OCI-LY7 (cell line): ENCODE results near the gene TUBGCP6. TPM values are rescaled to one million over a fixed set of nuclear protein-coding genes. Genes with fewer than 3 reads are reported as not detected.
A peak's percentile ranks its signal among the peaks of the same experiment; 100 is the strongest.

Source experiments
- BruUV-seq: library from RNA; stranded (reverse); fragments of 400-500 nt; replicated peaks from 2 replicates; lab custom pipeline; 2021; lab: Mats Ljungman, UMichigan
- CTCF ChIA-PET: fragments of 300-600 bp; sonication (Branson Sonifier 250); formaldehyde crosslinking; loops from one replicate; lab custom pipeline; 2022; ENCODE audit warnings: antibody characterized with exemption; ENCODE audit not compliant: unreplicated experiment; lab: Charles Lee
- POLR2A ChIA-PET: fragments of 300-600 bp; sonication (Branson Sonifier 250); formaldehyde crosslinking; loops from one replicate; lab custom pipeline; 2022; ENCODE audit warnings: antibody characterized with exemption; lab: Charles Lee
- DNase-seq: peaks from one replicate; pipeline ENCODE4 v3.0.0-alpha.2; 2015; ENCODE audit warnings: low spot score
- H2AFZ ChIP-seq: fragments of 200-600 bp; sonication (generic), shearing (Covaris generic); 2 replicates; pipeline ENCODE4 v1.6.1; 2014; ENCODE audit warnings: mild to moderate bottlenecking, antibody characterized with exemption, low read length, moderate library complexity
- H3K27ac ChIP-seq: fragments of 200-600 bp; sonication (generic); 2 replicates; pipeline ENCODE4 v1.5.1; 2014; ENCODE audit warnings: mixed run types, low read depth, mild to moderate bottlenecking, moderate library complexity, low read length, inconsistent platforms; ENCODE audit not compliant: poor library complexity, severe bottlenecking
- H3K36me3 ChIP-seq: fragments of 200-600 bp; sonication (generic); 2 replicates; pipeline ENCODE4 v1.6.1; 2014; ENCODE audit warnings: mild to moderate bottlenecking, antibody characterized with exemption, low read length, moderate library complexity, mixed read lengths; ENCODE audit not compliant: insufficient read depth
- H3K4me1 ChIP-seq: fragments of 200-600 bp; sonication (generic); 2 replicates; pipeline ENCODE4 v1.5.1; 2014; ENCODE audit warnings: mild to moderate bottlenecking, low read length; ENCODE audit not compliant: insufficient read depth, poor library complexity, severe bottlenecking
- H3K4me2 ChIP-seq: fragments of 200-600 bp; sonication (generic); 2 replicates; pipeline ENCODE4 v1.6.1; 2014; ENCODE audit warnings: mild to moderate bottlenecking, low read length
- H3K4me3 ChIP-seq: fragments of 200-600 bp; sonication (generic); 2 replicates; pipeline ENCODE4 v1.5.1; 2014; ENCODE audit warnings: mild to moderate bottlenecking, low read depth, low read length; ENCODE audit not compliant: poor library complexity, severe bottlenecking
- H3K79me2 ChIP-seq: fragments of 200-600 bp; sonication (generic); 2 replicates; pipeline ENCODE4 v1.6.1; 2016; ENCODE audit warnings: low read depth, mild to moderate bottlenecking, low read length, moderate library complexity, mixed read lengths; ENCODE audit not compliant: insufficient read depth
- H3K9me2 ChIP-seq: fragments of 200-600 bp; sonication (generic); 2 replicates; pipeline ENCODE4 v1.6.1; 2016; ENCODE audit warnings: mild to moderate bottlenecking, low read length, mixed read lengths; ENCODE audit not compliant: insufficient read depth
- H3K9me3 ChIP-seq: fragments of 200-600 bp; sonication (generic); 2 replicates; pipeline ENCODE4 v1.6.1; 2014; ENCODE audit warnings: mild to moderate bottlenecking, mixed run types, low read length, mixed read lengths
- H4K20me1 ChIP-seq: fragments of 200-600 bp; sonication (generic); 2 replicates; pipeline ENCODE4 v1.6.1; 2014; ENCODE audit warnings: mild to moderate bottlenecking, antibody characterized with exemption, low read length, moderate library complexity, mixed read lengths; ENCODE audit not compliant: insufficient read depth
- CTCF ChIP-seq: fragments of 200-600 bp; sonication (generic); conservative IDR thresholded peaks from 2 replicates; pipeline ENCODE4 v1.5.1; 2014; ENCODE audit warnings: mild to moderate bottlenecking, antibody characterized with exemption, low read length, moderate library complexity, mixed read lengths
- EZH2phosphoT487 ChIP-seq: fragments of 200-600 bp; sonication (generic); IDR thresholded peaks from 2 replicates; pipeline ENCODE4 v1.6.1; 2018; ENCODE audit warnings: low read depth, borderline replicate concordance, mild to moderate bottlenecking, mixed run types, antibody characterized with exemption, low read length, moderate library complexity, mixed read lengths
- intact Hi-C: fragments of 100-400 bp; cut with micrococcal nuclease; formaldehyde crosslinking; loops from one replicate; pipeline ENCODE4 v1.10.0; 2022; ENCODE audit not compliant: unreplicated experiment
- total RNA-seq, 2 experiments: library from RNA; depleted of rRNA in 1 of 2; stranded (reverse); fragments of >200 nt in 1 of 2; shearing (Covaris generic) in 1 of 2; gene quantifications; 2 replicates each; pipeline ENCODE4 v1.2.3, GENCODE V29; 2014 to 2022

The TUBGCP6 gene
- total RNA-seq, 2 experiments from 2014 or later, result 57.7 to 63.2 TPM

- H3K4me1 ChIP-seq, result peaks cover 73% of the 10 kb centered on the region
- TF ChIP-seq EZH2phosphoT487 (no peak), CTCF (peak; percentile 56; the same call in 1 of the 2 replicates)
- no peaks in the 10 kb centered on the region for H3K9me2 ChIP-seq
- H3K79me2 ChIP-seq, result peaks cover 47% of the 10 kb centered on the region
- POLR2A ChIA-PET, result interaction anchor here (0.6 to 1.7 kb wide), 3 partner anchors 16 to 71 kb away, joined by 3 to 7 read pairs (median 6); partner anchors contain the start of gene MAPK12
- no TSS peak for BruUV-seq
- CTCF ChIA-PET, result interaction anchor here (0.5 to 0.6 kb wide), 2 partner anchors 104 to 290 kb away, joined by 3 read pairs; no protein-coding TSS in a partner anchor
- intact Hi-C loops, result loop anchor here (2.0 to 5.0 kb wide), 4 partner anchors 90 to 282 kb away; no protein-coding TSS in a partner anchor
- H4K20me1 ChIP-seq, result no peaks in the 10 kb centered on the region
- H2AFZ ChIP-seq, result no peak overlapping the region
- H3K27ac ChIP-seq, result peak overlapping the region; percentile 99
- H3K9me3 ChIP-seq, result no peaks in the 10 kb centered on the region
- DNase-seq, result peak; percentile 95
- peaks cover 50% of the 10 kb centered on the region for H3K36me3 ChIP-seq
- peak overlapping the region; percentile 96 for H3K4me2 ChIP-seq
- peak overlapping the region; percentile 68 for H3K4me3 ChIP-seq
Measured at GRCh38 chr22:50190182-50190940, 54.5 kb downstream of the TUBGCP6 start.

GRCh38 chr22:50189849-50190181 is 55.0 kb downstream of the TUBGCP6 start:
- Histone ChIP-seq H3K36me3 (peaks cover 45% of the 10 kb centered on the region), H4K20me1 (no peaks in the 10 kb centered on the region), H3K9me2 (no peaks in the 10 kb centered on the region), H3K4me1 (peaks cover 70% of the 10 kb centered on the region), H3K4me3 (peak overlapping the region; percentile 68), H3K9me3 (no peaks in the 10 kb centered on the region), H3K27ac (peak overlapping the region; percentile 99), H3K79me2 (peaks cover 47% of the 10 kb centered on the region), H3K4me2 (peak overlapping the region; percentile 96), H2AFZ (no peak overlapping the region)
- no TSS peak for BruUV-seq
- POLR2A ChIA-PET, result no interaction called here
- TF ChIP-seq EZH2phosphoT487 (no peak), CTCF (no peak)
- peak; percentile 47 for DNase-seq
- CTCF ChIA-PET, result interaction anchor here (0.6 kb wide), 1 partner anchor 103 kb away, joined by 3 read pairs; no protein-coding TSS in a partner anchor
- intact Hi-C loops, result loop anchor here (2.0 to 5.0 kb wide), 4 partner anchors 89 to 282 kb away; no protein-coding TSS in a partner anchor
